HG03066 (cell line): Measurements from ENCODE around the gene SGTA.

Experiments
- ATAC-seq: cut with Tn5 transposase; IDR thresholded peaks from one replicate; pipeline ENCODE4 v1.9.1; 2021; ENCODE audit warnings: low read depth; ENCODE audit not compliant: unreplicated experiment

Gene SGTA

DNA sequence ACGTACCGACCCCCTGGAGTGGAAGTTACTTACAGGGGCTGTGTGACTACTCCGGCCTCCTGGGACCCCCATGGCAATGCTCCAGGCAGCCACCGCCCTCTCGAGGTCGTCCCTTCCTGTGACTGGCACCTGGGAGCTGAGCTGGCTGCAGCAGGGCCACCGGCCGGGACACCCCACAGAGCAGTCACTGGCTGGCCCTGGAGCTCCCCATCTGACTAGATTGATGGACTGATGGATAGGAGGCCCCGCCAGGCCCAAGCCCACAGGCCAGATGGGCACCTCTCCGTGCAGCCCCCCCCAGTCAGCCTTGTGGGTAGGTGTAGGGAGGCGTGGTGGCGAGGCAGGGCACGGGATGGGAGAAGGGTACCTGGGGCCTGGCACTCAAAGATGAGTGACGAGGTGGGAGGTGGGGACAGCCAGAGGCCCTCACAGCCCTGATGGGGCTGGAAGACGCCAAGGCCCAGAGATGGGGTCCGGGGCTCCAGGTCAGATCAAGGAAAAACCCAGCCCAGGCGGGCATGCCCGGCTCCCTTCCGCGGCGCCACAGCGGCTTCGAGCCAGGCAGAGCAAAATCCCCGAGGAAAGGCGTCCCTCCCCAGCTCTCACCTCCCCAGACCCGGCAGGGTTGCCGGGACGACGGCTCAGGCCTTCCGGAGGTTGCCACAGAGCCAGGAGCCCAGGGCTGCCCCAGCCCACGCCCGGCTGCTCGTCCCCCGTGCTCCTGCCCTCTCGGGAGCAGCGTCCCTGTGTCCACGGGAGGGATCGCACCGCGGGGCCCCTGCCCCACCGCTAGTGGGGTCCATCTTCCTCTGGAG is 51.7 kb downstream of the SGTA start:
- ATAC-seq, result no peak

- no peak for ATAC-seq
Measured at GRCh38 chr19:2729943-2730818, 52.9 kb downstream of the SGTA start.

DNA sequence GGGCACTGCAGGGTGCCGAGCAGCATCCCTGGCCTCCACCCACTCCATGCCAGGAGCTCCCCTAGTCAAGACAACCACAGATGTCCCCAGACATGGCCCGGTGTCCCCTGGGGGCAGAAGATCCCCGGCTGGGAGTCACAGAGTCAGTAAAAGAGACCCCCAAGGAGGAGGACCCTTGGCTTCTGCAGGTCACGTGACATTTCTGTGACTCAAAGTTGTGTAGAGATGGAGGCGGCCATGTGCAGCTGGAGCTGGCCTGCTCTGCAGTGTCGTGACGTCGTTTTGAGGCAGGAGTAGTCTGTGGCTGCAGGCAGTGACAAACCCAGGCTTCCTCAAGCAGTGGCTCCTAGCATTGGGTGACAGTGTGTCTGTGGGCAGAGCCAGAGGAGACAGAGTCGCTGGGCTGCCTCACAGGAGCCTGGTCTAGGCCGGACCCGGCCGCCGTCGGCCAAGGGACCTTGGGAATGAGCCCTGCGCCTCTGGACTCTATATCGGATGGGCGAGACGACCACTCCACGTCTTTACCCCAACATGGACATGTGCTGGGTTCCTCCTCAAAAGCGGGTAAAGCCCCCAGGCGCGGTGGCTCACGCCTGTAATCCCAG is 54.2 kb downstream of the SGTA start:
- no peak for ATAC-seq

GRCh38 chr19:2727640-2727944 is 55.5 kb downstream of the SGTA start:
- no peak for ATAC-seq

DNA sequence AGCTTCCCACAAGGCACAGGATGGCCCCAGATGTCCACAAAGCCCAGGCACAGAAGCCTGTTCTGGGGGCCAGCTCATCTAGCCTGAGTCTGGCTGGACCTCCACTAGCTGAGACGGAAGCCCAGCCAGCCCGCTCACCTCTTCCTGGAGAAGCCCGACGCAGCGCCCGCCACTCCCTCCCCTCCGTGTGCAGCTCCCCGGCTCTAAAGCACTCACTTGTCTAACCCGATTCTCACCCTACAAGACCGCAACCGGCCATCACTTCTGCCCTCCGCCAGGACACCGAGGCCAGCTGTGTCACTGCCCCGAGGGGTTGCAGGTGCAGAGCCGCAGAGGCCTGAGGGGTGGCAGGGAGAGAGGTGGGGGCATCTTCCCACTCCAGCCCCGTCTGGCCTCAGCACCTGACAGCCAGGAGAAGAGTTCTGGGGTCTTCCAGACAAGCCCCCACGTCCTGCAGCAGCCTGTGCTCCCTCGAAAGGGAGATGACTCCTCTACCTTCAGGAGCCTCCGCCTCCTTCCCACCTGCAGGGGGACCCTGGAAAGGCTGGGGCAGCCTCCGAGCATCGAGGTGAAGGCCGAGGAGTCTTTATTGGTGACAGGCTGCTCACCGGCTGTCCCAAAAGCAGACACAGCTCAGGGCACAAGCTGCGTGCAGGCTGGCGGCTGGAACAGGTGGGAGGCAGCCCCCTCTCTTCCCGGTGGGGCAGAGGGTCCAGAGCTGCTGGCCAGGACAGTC is 56.0 kb downstream of the SGTA start:
- no peak for ATAC-seq

DNA sequence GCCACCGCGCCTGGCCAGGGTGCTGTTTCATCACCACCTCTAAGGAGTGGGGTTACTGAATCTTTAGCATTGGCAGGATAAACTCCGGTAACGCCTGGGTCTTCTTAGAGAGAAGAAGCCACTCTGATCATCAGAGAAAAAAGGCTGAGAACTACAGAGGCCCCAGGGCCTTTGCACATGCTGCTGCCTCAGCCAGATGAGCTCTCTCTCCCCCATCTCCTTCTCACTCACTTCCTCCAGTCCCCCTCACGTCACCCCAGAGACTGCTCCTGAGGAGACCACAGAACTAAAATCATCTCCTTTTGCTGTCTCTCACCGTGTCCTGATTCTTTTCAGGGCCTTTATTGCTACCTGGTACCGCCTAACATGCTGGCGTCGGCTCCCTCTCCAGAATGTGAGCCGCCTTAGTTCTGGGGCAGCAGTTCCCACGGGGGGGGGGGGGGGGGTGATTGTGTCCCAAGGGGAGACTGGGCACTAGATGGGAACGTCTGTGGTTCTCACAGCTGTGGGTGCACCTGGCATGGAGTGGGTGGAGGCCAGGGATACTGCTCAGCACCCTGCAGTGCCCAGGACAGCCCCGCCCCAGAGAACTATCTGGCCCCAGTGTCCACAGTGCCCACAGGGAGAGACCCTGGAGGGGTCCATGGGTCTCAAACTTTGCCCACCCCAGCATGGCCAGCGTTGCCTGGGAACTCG is 56.8 kb downstream of the SGTA start:
- no peak for ATAC-seq

DNA sequence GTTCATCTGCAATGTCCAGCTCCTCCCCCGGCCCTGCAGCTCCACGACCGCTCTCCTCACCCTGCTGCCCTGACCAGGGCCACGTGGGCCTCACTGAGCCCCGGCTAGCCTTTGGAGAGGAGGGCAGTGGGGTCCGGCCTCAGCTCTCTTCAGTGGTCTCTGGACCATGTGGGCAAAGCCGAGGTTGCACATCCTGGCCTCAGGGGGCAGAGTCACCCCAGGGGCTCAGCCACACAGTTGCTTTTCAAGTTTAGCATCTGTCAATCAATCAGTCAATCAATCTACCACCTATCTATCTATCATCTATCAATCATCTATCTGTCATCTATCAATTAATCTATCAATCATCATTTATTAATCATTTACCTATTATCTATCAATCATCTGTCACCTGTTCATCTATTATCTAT is 58.9 kb downstream of the SGTA start:
- ATAC-seq, result no peak

DNA sequence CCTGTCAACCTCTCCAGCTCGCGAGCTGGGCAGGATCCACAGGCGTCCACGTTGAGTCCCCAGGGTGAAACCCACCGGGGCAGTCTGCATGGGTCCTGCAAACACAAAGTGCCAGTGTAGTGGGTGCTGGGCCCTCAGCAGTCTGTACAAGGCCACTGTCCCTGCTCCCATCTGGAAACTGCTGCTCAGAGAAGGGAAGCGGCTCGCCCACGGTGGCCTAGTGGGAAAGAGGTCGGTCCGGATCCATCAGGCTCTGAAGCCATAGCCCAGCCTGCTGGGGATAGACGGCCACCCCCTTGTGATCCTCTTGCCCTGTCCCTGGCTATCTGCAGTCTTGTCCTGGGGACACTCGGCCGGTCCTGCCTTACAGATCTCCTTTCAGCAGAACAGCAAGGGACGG is 59.3 kb downstream of the SGTA start:
- ATAC-seq, result no peak

- ATAC-seq, result no peak
Measured at GRCh38 chr19:2723345-2723715, 59.7 kb downstream of the SGTA start.

DNA sequence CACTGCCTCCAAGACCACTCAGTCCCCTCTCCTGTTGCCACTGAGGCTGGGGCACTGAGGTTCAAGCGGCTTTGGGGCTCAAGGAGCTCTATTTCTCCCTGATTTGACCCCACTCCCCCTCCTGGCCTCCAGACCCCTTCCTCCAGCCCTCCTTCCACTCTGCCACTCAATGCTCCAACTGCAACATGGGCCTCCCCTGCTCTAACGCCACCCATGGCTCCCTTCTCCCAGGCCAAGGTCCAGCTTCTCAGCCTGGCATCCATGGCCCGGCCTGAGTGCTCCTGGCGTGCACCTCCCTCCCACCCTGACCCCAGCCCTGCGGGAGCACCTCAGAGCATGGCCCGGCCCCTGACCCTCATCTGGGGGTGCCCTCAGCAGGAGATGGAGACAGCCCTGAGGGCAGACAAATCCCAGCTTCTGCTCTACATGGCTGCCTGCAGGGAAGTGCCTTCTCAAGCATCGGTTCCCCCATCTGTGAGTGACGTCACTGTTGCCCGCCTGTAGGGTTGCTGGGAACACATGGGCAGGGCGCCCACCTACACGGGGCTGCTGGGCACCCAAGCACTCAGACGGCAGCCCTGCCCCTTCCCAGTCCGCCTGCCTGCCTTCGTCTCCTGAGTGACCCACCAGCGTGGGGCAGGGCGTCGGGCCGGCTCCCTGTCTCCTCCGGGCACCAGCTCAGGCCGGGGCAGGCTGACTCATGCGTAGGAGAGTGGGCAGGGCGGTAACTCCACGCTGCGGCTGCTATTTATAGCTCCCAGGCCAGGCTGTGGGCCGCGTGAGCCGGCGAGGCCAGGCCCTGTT is 60.3 kb downstream of the SGTA start:
- ATAC-seq, result no peak

- no peak for ATAC-seq
Measured at GRCh38 chr19:2721570-2722540, 61.2 kb downstream of the SGTA start.

- ATAC-seq, result no peak
Measured at GRCh38 chr19:2720777-2721569, 62.1 kb downstream of the SGTA start, which contains the start of gene DIRAS1. TSS of gene DIRAS1 (minus strand) at chr19:2721372. CDS start at chr19:2717806, 3,566 bp downstream.

DNA sequence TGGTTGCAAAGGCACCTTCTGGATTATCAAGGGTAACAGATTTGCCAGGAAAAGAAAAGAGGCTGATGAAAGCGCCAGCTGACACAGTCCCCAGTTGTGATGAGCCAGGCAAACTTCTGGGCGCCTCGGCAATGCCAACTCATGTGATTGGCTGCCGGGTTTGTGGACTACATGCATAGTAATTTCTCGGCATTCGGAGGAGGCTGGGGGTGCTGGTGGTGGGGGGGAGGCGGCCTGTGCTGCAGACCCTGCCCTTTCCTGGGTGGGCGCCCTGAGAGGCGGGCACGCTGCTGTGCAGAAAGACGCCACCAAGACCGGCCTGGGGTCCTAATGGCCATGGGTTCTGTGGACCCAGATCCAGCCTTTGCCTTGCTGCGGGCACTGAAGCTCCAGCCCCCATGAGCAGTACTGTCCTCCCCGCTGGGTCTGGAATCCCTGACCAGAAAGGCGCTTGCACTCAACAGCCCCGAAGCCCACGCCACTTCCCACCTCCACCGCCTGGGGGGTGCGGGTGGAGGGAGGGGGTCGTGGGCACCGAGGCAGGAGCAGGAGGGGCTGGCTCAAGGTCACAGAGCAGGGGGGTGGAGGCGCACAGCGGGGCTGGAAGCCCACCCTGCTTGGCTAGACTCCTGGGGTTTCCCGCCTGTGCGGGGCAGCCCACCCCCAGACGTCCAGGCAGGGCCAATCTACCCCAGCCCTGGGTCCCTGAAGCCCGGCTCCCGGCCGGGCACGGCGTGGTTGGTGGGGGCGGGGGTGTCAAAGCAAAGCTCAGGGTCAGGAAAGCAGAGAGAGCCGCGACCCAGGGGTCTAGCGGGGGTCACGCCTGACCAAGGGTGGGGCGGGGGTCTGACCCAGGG is 62.9 kb downstream of the SGTA start:
- no peak for ATAC-seq

DNA sequence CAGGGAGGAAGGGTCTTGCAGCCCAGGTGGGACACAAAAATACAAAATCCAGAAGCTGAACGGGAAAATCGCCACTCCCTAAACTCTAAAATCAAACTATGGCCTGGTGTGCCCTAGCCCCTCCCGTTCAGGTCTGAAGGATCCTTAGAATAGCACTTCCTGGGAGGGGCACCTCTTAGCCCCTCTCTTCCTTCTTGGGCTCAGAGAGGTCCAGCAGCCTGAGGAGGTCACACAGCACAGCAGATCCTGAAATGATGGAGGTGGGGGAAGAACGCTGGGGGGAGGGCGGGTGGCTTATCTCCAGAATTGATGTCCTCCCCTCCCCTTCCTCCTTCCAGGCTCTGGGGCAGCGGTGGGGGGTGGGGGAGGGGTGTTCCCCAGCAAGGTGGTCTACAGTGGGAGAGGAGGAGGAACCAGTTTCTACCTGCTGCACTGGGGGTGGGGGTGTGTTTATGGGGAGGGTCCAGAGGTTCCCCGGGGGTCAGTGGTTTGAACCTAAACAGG is 63.8 kb downstream of the SGTA start:
- no peak for ATAC-seq

GRCh38 chr19:2717638-2718541 is 65.2 kb downstream of the SGTA start:
- no peak for ATAC-seq
